ENCODE data around the gene PCAT6.

The PCAT6 gene

DNA sequence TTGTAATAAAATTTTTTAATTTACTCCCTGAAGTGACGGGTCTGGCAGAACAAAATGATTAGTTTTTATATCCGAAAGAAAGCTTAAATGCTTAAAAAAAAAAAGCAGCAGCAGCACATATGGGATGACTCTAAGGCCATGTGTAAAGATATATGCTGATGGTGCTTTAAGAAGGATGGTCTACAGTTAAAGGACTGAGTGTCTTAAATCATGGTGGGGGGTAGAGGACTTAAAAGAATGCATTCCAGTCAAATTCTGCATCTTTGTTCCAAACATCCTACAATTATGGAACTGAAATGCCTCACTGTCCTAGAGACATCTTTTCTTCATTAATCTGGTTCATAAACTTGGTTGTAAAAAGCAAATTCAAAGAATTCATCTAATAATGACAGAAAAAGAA, 9.6 kb upstream of the PCAT6 start:
- no peak for DNase-seq (ENCODE audit: low read depth)

DNA sequence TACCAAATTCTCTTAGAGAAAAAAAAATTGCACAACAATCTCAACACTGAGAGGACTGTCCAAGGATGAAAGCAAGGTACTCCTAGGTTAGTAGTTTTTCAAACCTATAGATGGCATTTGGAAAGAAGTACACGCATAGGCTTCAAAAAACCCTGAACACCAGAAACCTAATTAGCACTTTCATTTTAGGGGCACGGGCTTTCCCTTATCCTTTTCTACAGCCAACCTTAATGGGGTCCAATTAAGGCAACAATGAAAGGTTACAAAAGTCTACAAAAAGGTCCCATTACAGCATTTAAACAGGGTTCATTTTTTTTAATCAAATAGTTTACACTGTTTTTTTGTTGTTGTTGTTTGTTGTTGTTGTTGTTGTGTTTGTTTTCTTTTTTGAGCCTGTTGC, 8.7 kb upstream of the PCAT6 start:
- TF ChIP-seq, protein P1, sequence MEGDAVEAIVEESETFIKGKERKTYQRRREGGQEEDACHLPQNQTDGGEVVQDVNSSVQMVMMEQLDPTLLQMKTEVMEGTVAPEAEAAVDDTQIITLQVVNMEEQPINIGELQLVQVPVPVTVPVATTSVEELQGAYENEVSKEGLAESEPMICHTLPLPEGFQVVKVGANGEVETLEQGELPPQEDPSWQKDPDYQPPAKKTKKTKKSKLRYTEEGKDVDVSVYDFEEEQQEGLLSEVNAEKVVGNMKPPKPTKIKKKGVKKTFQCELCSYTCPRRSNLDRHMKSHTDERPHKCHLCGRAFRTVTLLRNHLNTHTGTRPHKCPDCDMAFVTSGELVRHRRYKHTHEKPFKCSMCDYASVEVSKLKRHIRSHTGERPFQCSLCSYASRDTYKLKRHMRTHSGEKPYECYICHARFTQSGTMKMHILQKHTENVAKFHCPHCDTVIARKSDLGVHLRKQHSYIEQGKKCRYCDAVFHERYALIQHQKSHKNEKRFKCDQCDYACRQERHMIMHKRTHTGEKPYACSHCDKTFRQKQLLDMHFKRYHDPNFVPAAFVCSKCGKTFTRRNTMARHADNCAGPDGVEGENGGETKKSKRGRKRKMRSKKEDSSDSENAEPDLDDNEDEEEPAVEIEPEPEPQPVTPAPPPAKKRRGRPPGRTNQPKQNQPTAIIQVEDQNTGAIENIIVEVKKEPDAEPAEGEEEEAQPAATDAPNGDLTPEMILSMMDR (IDR thresholded peaks at IDR 0.05; ENCODE audit: insufficient read depth, low read depth, low read length, missing control alignments), result no peak
- no peak overlapping the region for H3K4me3 ChIP-seq (ENCODE audit: low read length)
- DNase-seq (ENCODE audit: low read depth), result no peak

More for the DNA sequence above, 9.6 kb upstream of the PCAT6 start:
- H3K4me3 ChIP-seq (ENCODE audit: low read length), result no peak overlapping the region
- TF ChIP-seq, protein P1 (IDR thresholded peaks at IDR 0.05; ENCODE audit: insufficient read depth, low read depth, low read length, missing control alignments), result no peak

DNA sequence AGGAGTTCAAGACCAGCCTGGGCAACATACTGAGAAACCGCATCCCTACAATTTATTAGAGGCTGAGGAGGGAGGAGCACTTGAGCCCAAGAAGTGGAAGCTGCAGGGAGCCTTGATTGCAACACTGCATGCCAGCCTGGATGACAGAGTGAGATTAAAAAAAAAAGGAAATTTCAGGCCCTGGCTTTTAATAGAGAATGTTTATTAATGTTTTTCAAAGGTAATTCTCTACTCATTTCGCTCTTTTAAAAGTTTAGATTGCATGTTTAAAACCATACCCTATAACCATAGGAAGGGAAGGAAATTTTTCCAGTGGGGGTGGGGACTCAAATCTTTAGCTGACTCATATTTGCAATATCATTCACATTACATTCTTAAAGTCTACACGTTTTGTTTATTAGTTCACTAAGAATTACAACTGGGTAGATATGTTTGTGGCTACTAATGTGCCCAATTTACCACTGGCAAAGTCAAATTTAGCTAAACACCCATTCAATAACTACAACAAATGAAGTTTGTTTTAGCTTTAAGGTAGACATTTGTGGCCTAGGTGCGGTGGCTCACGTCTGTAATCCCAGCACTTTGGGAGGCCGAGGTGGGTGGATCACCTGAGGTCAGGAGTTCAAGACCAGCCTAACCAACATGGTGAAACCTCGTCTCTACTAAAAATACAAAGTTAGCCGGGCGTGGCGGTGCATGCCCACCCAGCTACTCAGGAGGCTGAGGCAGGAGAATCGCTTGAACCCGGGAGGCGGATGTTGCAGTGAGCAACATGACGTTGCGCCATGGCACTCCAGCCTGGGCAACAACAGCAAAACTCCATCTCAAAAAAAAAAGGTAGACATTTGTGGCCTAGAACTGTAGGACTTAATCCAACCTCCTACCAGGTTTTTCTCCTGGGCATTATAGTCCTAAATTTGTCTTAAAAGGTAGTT, 7.5 kb upstream of the PCAT6 start:
- H3K4me3 ChIP-seq (ENCODE audit: low read length), result no peak overlapping the region
- TF ChIP-seq, protein P1 (IDR thresholded peaks at IDR 0.05; ENCODE audit: insufficient read depth, low read depth, low read length, missing control alignments), result no peak
- DNase-seq (ENCODE audit: low read depth), result peak; percentile 69

DNA sequence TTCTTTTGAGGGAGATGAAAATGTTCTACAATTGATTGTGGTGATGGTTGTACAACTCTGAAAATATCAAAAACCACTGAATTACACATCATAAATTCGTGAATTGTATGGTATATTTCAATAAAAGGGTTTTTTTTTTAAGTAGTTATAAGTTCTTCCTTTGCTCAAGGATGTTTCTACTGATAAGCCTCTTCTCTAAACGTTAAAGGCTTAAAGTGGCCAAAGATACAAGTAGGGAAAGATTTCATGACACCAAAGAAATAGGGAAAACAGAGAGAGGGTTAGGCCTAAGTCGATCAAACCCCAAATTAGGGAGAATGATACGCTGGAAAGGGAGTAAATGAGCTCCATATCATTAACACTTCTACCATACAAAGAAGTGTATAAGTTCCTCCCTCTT, 6.6 kb upstream of the PCAT6 start:
- TF ChIP-seq, protein P1 (IDR thresholded peaks at IDR 0.05; ENCODE audit: insufficient read depth, low read depth, low read length, missing control alignments), result no peak

DNA sequence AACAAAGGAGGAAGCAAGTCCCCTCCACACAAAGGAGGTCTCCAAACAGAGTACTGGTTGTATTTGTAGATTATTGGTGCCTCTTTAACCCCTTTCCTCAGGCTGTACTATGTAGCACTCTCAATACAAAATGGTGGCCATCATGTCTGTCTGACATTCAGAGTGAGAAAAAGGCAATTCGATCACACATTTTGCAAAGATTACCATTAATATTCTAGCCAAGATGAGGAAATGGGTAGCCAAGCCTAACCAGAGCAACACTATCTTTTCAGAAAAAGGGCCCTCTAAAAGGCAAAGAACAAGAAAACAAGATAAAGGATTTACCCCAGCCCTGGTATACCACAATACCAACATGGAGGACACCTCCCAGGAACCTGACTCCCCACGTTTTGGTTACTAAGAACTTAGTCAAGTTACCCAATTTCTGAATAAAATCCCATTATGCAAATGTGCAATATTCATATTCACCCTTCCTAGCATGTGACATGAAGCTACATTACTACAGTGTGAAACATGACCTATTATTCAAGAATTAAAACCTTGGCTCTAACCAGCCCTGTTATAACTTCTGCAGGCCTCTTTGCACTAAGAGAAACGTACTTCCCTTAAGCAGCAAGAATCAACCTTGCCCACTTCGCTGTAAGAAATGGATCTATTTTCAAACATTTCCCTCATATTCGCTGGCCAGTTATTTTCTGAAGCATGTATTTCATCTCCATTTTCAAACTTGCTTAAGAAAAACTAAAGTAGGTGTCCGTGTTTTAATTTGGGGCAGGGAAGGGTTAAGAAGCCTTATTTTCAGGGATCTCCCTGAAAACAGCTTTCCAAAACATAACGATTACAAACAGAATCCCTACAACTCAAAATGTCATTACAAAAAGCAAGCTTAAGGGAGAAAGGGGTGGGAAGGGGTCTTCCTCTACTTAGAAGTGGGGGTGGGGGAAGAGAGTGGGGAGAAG, 4.6 kb upstream of the PCAT6 start:
- TF ChIP-seq, protein P1 (IDR thresholded peaks at IDR 0.05; ENCODE audit: insufficient read depth, low read depth, low read length, missing control alignments), result no peak

More for the DNA sequence above, 6.6 kb upstream of the PCAT6 start:
- no peak overlapping the region for H3K4me3 ChIP-seq (ENCODE audit: low read length)
- DNase-seq (ENCODE audit: low read depth), result no peak

DNA sequence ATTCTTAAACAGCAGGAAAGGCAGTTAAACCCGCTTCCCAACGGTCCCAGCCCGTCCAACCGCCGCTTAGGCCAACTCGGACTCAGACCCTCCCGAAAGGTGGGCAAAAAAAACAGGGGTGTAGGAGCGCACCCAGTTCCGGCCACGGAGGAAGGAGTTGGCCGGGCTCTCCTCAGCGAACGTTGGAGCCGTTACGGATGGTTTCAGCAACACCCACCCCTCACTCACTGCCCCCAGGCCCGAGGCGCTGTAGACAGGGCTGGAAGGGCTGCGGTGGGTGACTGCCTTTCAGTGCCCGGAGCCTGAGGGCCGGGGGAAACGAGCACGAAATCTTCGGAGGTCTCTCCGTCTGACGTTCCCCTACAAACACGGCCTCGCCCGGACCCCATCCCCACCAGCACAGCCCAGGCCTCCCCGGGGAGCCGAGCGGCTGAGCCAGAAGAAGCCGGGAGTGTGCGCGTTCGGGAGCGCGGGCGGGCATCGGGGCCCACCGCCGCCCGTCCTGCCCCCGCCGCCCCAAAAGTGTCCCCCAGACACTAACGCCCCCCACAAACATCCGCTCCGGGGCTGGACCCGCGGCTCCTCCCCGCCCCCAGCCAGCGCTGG, 3.8 kb upstream of the PCAT6 start:
- TF ChIP-seq, protein P1 (IDR thresholded peaks at IDR 0.05; ENCODE audit: insufficient read depth, low read depth, low read length, missing control alignments), result no peak
- H3K4me3 ChIP-seq (ENCODE audit: low read length), result peak overlapping the region; percentile 87
- peak; percentile 20 for DNase-seq (ENCODE audit: low read depth)

More for the DNA sequence above, 4.6 kb upstream of the PCAT6 start:
- peak overlapping the region; percentile 87 for H3K4me3 ChIP-seq (ENCODE audit: low read length)
- DNase-seq (ENCODE audit: low read depth), result peak; percentile 41
